Peyer's patch (tissue), 4 donors: ENCODE results near the gene SLCO3A1. TPM values are rescaled to one million over a fixed set of nuclear protein-coding genes. Genes with fewer than 3 reads are reported as not detected.
A peak's percentile ranks its signal among the peaks of the same experiment; 100 is the strongest.

ENCODE experiments used
- DNase-seq, 3 donors: peaks; one replicate each; pipeline ENCODE4 v3.0.0-alpha.2; 2017 to 2019
- H3K27ac ChIP-seq, 4 donors: fragments of 200-600 bp; sonication (generic); one replicate each; pipeline ENCODE4 v1.5.1; 2016 to 2019
- H3K27me3 ChIP-seq, 2 donors: fragments of 200-600 bp; sonication (generic); one replicate each; pipeline ENCODE4 v1.5.1; 2019
- H3K36me3 ChIP-seq, 3 donors: fragments of 200-600 bp; sonication (generic); one replicate each; pipeline ENCODE4 v1.5.1; 2016 to 2019
- H3K4me1 ChIP-seq, 4 donors: fragments of 200-600 bp; sonication (generic); one replicate each; pipeline ENCODE4 v1.5.1; 2016 to 2019
- H3K4me3 ChIP-seq, 4 donors: fragments of 200-600 bp; sonication (generic); 1 replicate in 3 of 4; 2 replicates in 1 of 4; pipeline ENCODE4 v1.5.1; 2016 to 2019; ENCODE audit warnings: mild to moderate bottlenecking in 1 of 4
- H3K9me3 ChIP-seq, 4 donors: fragments of 200-600 bp; sonication (generic); one replicate each; pipeline ENCODE4 v1.5.1; 2016 to 2019; ENCODE audit warnings: mild to moderate bottlenecking in 1 of 4
- POLR2A ChIP-seq, 2 donors: fragments of 450-650 bp; IDR thresholded peaks; one replicate each; pipeline ENCODE4 v1.5.1; 2017; ENCODE audit warnings: antibody characterized with exemption in 2 of 2, mild to moderate bottlenecking in 2 of 2, moderate library complexity in 2 of 2
- total RNA-seq, 4 donors: library from RNA; depleted of rRNA; stranded (reverse); fragments of >200 nt; gene quantifications; one replicate each; pipeline ENCODE4 v1.1.0, GENCODE V29; 2016
- TF ChIP-seq, protein P1 (sequence below), 6 experiments: fragments of 450-650 bp in 4 of 6; fragments of 200-600 bp in 2 of 6; sonication (generic) in 1 of 6; IDR thresholded peaks; one replicate each; pipeline ENCODE4 v1.5.1; 2017 to 2019; ENCODE audit warnings: antibody characterized with exemption in 6 of 6, mild to moderate bottlenecking in 3 of 6, moderate library complexity in 1 of 6

SLCO3A1 gene
- total RNA-seq, 4 donors from 2014 or later, result 2.1 to 8.3 (median 5.0) TPM

DNA sequence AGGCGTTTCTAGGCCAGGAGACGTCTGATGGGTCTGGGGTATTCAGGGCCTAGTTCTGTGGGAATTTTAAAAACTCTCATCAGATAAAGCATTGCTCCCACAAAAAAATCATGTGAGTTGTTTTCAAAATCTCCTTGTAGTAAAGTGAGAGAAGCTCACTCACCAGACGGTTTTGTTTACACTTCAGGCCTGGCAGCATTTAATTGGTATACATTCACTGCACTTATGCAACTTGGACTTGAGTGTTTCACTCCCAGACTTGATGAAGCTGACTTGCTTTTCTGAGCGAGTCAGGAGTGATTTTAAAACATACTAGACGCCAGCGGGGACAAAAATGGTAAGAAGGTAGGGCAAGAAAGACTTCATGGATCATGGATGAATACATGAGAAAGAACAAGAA lies 75.2 kb downstream of the SLCO3A1 start:
- Histone ChIP-seq H3K9me3 (no peaks in the 10 kb centered on the region), H3K27me3 (no peaks in the 10 kb centered on the region), H3K4me3 (no peak overlapping the region), H3K36me3 (no peaks in the 10 kb centered on the region), H3K27ac (no peak overlapping the region), H3K4me1 (peaks cover 0 to 5% (median 0%) of the 10 kb centered on the region in 4 donors)
- no peak for TF ChIP-seq POLR2A (IDR thresholded peaks at IDR 0.05)
- TF ChIP-seq, protein P1, sequence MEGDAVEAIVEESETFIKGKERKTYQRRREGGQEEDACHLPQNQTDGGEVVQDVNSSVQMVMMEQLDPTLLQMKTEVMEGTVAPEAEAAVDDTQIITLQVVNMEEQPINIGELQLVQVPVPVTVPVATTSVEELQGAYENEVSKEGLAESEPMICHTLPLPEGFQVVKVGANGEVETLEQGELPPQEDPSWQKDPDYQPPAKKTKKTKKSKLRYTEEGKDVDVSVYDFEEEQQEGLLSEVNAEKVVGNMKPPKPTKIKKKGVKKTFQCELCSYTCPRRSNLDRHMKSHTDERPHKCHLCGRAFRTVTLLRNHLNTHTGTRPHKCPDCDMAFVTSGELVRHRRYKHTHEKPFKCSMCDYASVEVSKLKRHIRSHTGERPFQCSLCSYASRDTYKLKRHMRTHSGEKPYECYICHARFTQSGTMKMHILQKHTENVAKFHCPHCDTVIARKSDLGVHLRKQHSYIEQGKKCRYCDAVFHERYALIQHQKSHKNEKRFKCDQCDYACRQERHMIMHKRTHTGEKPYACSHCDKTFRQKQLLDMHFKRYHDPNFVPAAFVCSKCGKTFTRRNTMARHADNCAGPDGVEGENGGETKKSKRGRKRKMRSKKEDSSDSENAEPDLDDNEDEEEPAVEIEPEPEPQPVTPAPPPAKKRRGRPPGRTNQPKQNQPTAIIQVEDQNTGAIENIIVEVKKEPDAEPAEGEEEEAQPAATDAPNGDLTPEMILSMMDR (IDR thresholded peaks at IDR 0.05), result no peak
- DNase-seq, result no peak

DNA sequence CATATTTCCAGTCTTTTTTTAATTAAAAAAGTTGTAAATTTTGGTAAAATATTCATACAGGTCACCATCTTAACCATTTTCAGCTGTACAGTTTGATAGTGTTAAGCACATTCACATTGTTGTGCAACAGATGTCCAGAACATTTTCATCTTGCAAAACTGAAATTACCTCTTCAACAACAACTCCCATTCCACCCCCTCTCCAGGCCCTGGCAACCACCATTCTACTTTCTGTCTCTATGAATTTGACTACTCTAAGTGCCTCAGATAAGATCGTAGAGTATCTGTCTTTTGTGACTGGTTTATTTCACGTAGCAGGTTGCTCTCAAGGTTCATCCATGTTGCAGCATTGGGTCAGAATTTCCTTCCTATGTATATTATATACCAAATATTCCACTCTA lies 76.0 kb downstream of the SLCO3A1 start:
- DNase-seq, result no peak
- peaks cover 0 to 5% (median 0%) of the 10 kb centered on the region in 4 donors for H3K4me1 ChIP-seq
- H3K9me3 ChIP-seq, result no peaks in the 10 kb centered on the region
- H3K27ac ChIP-seq, result no peak overlapping the region
- no peaks in the 10 kb centered on the region for H3K27me3 ChIP-seq
- no peaks in the 10 kb centered on the region for H3K36me3 ChIP-seq
- TF ChIP-seq, protein P1 (IDR thresholded peaks at IDR 0.05), result no peak
- TF ChIP-seq POLR2A (IDR thresholded peaks at IDR 0.05), result no peak
- H3K4me3 ChIP-seq, result no peak overlapping the region

DNA sequence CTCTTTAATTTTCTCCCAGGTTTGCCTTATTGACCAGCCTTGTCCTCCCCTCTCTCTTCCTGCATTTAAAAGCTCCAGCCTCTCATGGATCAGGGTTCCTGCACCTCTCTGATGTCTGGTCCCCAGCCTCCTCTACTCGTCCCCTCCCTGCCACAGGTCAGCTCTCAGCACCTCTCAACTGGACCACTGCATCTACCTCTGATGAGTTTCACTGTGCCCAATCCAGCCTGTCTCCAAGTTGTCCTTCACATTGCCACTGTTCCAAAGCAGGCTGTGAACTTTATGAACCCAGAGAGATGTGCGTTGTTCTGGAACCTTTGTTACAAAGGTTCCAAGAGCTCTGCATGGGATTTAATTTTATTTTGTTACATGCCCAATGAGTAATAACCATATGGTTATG lies 76.6 kb downstream of the SLCO3A1 start:
- DNase-seq, result no peak
- no peak overlapping the region for H3K27ac ChIP-seq

DNA sequence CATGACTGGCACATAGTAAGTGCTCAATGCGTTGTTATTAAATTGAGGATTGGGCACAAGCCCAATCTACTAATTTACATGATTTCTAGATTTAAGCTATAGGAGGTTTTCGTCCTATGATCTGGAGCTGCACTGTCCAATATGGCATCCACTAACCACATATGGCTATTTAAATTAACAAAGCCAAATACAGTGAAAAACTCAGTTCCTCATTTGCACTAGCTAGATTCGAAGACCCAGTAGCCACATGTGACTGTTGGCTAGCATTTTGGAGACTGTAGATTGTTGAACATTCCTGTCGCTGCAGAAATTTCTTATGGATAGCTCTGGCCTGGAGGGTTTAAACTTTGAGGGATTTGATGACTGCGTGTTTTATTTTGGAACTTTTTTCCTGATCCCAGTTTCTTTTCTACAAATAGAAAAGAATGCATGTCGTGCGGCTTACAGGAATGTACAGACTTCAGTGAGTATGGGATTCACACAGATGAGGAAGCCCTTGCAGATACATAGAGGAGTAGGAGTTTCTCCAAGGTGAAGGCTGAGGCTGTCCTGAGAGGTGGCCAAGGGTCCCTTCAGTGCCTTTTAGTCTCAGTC lies 82.8 kb downstream of the SLCO3A1 start:
- H3K36me3 ChIP-seq, result no peaks in the 10 kb centered on the region
- H3K9me3 ChIP-seq, result no peaks in the 10 kb centered on the region
- no peak overlapping the region for H3K4me3 ChIP-seq
- H3K27ac ChIP-seq, result peak overlapping the region in 1 of 4 donors; percentile 36
- DNase-seq, result no peak
- peaks cover 0 to 12% (median 2%) of the 10 kb centered on the region in 4 donors for H3K4me1 ChIP-seq
- TF ChIP-seq POLR2A (IDR thresholded peaks at IDR 0.05), result no peak
- TF ChIP-seq, protein P1 (IDR thresholded peaks at IDR 0.05), result no peak
- no peaks in the 10 kb centered on the region for H3K27me3 ChIP-seq

More for the DNA sequence above, 76.6 kb downstream of the SLCO3A1 start:
- H3K4me1 ChIP-seq, result peaks cover 0 to 5% (median 0%) of the 10 kb centered on the region in 4 donors
- TF ChIP-seq, protein P1 (IDR thresholded peaks at IDR 0.05), result no peak
- TF ChIP-seq POLR2A (IDR thresholded peaks at IDR 0.05), result no peak
- H3K9me3 ChIP-seq, result no peaks in the 10 kb centered on the region
- H3K27me3 ChIP-seq, result no peaks in the 10 kb centered on the region
- H3K36me3 ChIP-seq, result no peaks in the 10 kb centered on the region
- no peak overlapping the region for H3K4me3 ChIP-seq

DNA sequence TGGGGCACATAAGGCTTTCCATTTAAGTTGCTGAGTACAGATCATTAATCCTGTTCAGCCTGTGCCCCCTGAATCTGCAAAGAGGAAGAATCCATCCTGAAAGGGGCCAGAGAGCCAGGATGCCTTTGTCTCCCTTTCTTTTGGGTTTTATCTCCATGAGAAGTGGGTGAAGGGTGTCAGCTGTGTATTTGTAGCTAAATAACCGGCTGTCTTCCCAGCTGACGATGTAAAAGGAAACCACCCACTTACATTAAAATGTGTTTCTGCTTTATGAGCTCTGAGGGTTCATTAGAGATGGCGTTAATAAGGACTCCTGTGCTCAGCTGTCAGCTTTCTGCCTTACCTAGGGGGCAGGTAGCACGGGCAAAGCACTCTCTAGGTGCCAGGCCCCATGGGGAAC lies 83.4 kb downstream of the SLCO3A1 start:
- Histone ChIP-seq H3K36me3 (no peaks in the 10 kb centered on the region), H3K4me1 (peaks cover 0 to 14% (median 2%) of the 10 kb centered on the region in 4 donors), H3K4me3 (no peak overlapping the region), H3K27me3 (no peaks in the 10 kb centered on the region), H3K27ac (peak overlapping the region in 2 of 4 donors; percentile 7 to 36), H3K9me3 (no peaks in the 10 kb centered on the region)
- DNase-seq, result no peak
- TF ChIP-seq, protein P1 (IDR thresholded peaks at IDR 0.05), result no peak
- TF ChIP-seq POLR2A (IDR thresholded peaks at IDR 0.05), result no peak
